Ascending aorta (tissue), 2 donors: ENCODE measurements around the gene PPM1J. TPM values are rescaled to one million over a fixed set of nuclear protein-coding genes. Genes with fewer than 3 reads are reported as not detected.

Experiments used
- DNase-seq, 2 donors: peaks; one replicate each; pipeline ENCODE4 v3.0.0-alpha.2; 2019; ENCODE audit warnings: low spot score in 2 of 2
- H3K27ac ChIP-seq, 2 donors: fragments of 200-600 bp; sonication (generic); one replicate each; pipeline ENCODE4 v1.5.1; 2016 to 2017; ENCODE audit warnings: mild to moderate bottlenecking in 1 of 2
- H3K27me3 ChIP-seq: fragments of 200-600 bp; sonication (generic); one replicate; pipeline ENCODE4 v1.5.1; 2017
- H3K36me3 ChIP-seq, 2 donors: fragments of 200-600 bp; sonication (generic); one replicate each; pipeline ENCODE4 v1.5.1; 2016
- H3K4me1 ChIP-seq, 2 donors: fragments of 200-600 bp; sonication (generic); one replicate each; pipeline ENCODE4 v1.5.1; 2016 to 2017; ENCODE audit warnings: mild to moderate bottlenecking in 1 of 2
- H3K4me3 ChIP-seq, 2 donors: fragments of 200-600 bp; sonication (generic); one replicate each; pipeline ENCODE4 v1.5.1; 2016 to 2017; ENCODE audit warnings: mild to moderate bottlenecking in 1 of 2
- H3K9me3 ChIP-seq, 2 donors: fragments of 200-600 bp; sonication (generic); one replicate each; pipeline ENCODE4 v1.5.1; 2016
- CTCF ChIP-seq, 3 experiments: fragments of 200-600 bp in 2 of 3; fragments of 450-650 bp in 1 of 3; sonication (generic) in 2 of 3; IDR thresholded peaks; one replicate each; pipeline ENCODE4 v1.5.1; 2016 to 2019; ENCODE audit warnings: antibody characterized with exemption in 3 of 3, mild to moderate bottlenecking in 1 of 3, moderate library complexity in 1 of 3
- intact Hi-C: fragments of 100-400 bp; cut with DNase I; formaldehyde crosslinking; loops from one replicate; pipeline ENCODE4 v1.15.1; 2023
- total RNA-seq: library from RNA; depleted of rRNA; stranded (reverse); fragments of >200 nt; gene quantifications from one replicate; pipeline ENCODE4 v1.1.0, GENCODE V29; 2016

Gene PPM1J
- total RNA-seq, 1 donor from 2014 or later, result 10.0 TPM

- Histone ChIP-seq H3K4me1 (no peaks in the 10 kb centered on the region), H3K36me3 (no peaks in the 10 kb centered on the region), H3K27ac (no peak overlapping the region), H3K27me3 (peaks cover 8% of the 10 kb centered on the region), H3K9me3 (no peaks in the 10 kb centered on the region), H3K4me3 (no peak overlapping the region)
- DNase-seq, result no peak
- no peak for TF ChIP-seq CTCF (IDR thresholded peaks at IDR 0.05)
- intact Hi-C loops, result no loop called here
Measured at GRCh38 chr1:112748396-112748795, 33.3 kb upstream of the PPM1J start.

GRCh38 chr1:112744009-112744578, 29.0 kb upstream of the PPM1J start:
- intact Hi-C loops, result no loop called here
- Histone ChIP-seq H3K27ac (no peak overlapping the region), H3K36me3 (no peaks in the 10 kb centered on the region), H3K27me3 (peaks cover 10% of the 10 kb centered on the region), H3K4me1 (no peaks in the 10 kb centered on the region), H3K9me3 (no peaks in the 10 kb centered on the region), H3K4me3 (peak overlapping the region; percentile 14 to 56)
- peak in 1 of 3 experiments; percentile 44 for TF ChIP-seq CTCF (IDR thresholded peaks at IDR 0.05)
- DNase-seq, result no peak

GRCh38 chr1:112743174-112744008, 28.3 kb upstream of the PPM1J start:
- intact Hi-C loops, result no loop called here
- Histone ChIP-seq H3K9me3 (no peaks in the 10 kb centered on the region), H3K4me1 (no peaks in the 10 kb centered on the region), H3K4me3 (peak overlapping the region; percentile 14 to 56), H3K27me3 (peaks cover 13% of the 10 kb centered on the region), H3K27ac (no peak overlapping the region), H3K36me3 (no peaks in the 10 kb centered on the region)
- TF ChIP-seq CTCF (IDR thresholded peaks at IDR 0.05), result no peak
- no peak for DNase-seq

- peaks cover 5% of the 10 kb centered on the region for H3K27me3 ChIP-seq
- no peaks in the 10 kb centered on the region for H3K9me3 ChIP-seq
- H3K36me3 ChIP-seq, result no peaks in the 10 kb centered on the region
- no peak overlapping the region for H3K27ac ChIP-seq
- DNase-seq, result no peak
- no peak overlapping the region for H3K4me3 ChIP-seq
- intact Hi-C loops, result no loop called here
- no peak for TF ChIP-seq CTCF (IDR thresholded peaks at IDR 0.05)
- H3K4me1 ChIP-seq, result no peaks in the 10 kb centered on the region
Measured at GRCh38 chr1:112737573-112737972, 22.4 kb upstream of the PPM1J start.

GRCh38 chr1:112735752-112736151, 20.6 kb upstream of the PPM1J start:
- H3K4me3 ChIP-seq, result no peak overlapping the region
- no peaks in the 10 kb centered on the region for H3K4me1 ChIP-seq
- no peaks in the 10 kb centered on the region for H3K36me3 ChIP-seq
- intact Hi-C loops, result no loop called here
- H3K27me3 ChIP-seq, result peaks cover 5% of the 10 kb centered on the region
- no peaks in the 10 kb centered on the region for H3K9me3 ChIP-seq
- TF ChIP-seq CTCF (IDR thresholded peaks at IDR 0.05), result no peak
- no peak for DNase-seq
- no peak overlapping the region for H3K27ac ChIP-seq
